H1 (cell line): ENCODE results near the gene AMT. TPM values are rescaled to one million over a fixed set of nuclear protein-coding genes. Genes with fewer than 3 reads are reported as not detected.

Experiments
- CTCF ChIA-PET: fragments of 300-600 bp; sonication (Branson Sonifier 250); formaldehyde crosslinking; loops from one replicate; lab custom pipeline; 2021; ENCODE audit not compliant: partially characterized antibody; lab: Charles Lee
- POLR2A ChIA-PET: fragments of 300-600 bp; sonication (Branson Sonifier 250); formaldehyde crosslinking; loops from one replicate; lab custom pipeline; 2021; ENCODE audit warnings: inconsistent platforms; ENCODE audit not compliant: partially characterized antibody; lab: Charles Lee
- DNase-seq, 2 experiments: peaks; one replicate each; pipeline versions ENCODE4 v3.0.0 to v3.0.0-alpha.2; 2010 to 2022; ENCODE audit warnings: low spot score in 2 of 2, low read depth in 1 of 2, mixed read lengths in 1 of 2
- FAIRE-seq: peaks from 2 replicates; lab custom pipeline; 2011; peaks lifted over from hg19 to GRCh38; lab: Jason Lieb, UNC
- H2AFZ ChIP-seq: 2 replicates; pipeline ENCODE4 v1.8.1; 2012; ENCODE audit warnings: low read length, inconsistent platforms
- H2AK5ac ChIP-seq: 2 replicates; pipeline ENCODE4 v1.6.1; 2013; ENCODE audit warnings: low read depth, low read length
- H2BK120ac ChIP-seq: replicated peaks from 2 replicates; pipeline ENCODE3; 2013; ENCODE audit warnings: low read depth, low read length, inconsistent platforms
- H2BK12ac ChIP-seq: 2 replicates; pipeline ENCODE4 v1.6.1; 2013; ENCODE audit warnings: low read depth, low read length
- H2BK15ac ChIP-seq: 2 replicates; pipeline ENCODE4 v1.6.1; 2013; ENCODE audit warnings: low read length
- H2BK20ac ChIP-seq: 2 replicates; pipeline ENCODE4 v1.6.1; 2013; ENCODE audit warnings: low read length
- H2BK5ac ChIP-seq: 2 replicates; pipeline ENCODE4 v1.6.1; 2013; ENCODE audit warnings: low read depth, low read length
- H3K14ac ChIP-seq: 2 replicates; pipeline ENCODE4 v1.6.1; 2013; ENCODE audit warnings: inconsistent platforms; ENCODE audit not compliant: insufficient read length
- H3K18ac ChIP-seq: 2 replicates; pipeline ENCODE4 v1.6.1; 2013; ENCODE audit warnings: low read length; ENCODE audit errors: extremely low read depth
- H3K23ac ChIP-seq: 2 replicates; pipeline ENCODE4 v1.6.1; 2013; ENCODE audit warnings: inconsistent platforms; ENCODE audit not compliant: insufficient read length
- H3K23me2 ChIP-seq: 2 replicates; pipeline ENCODE4 v1.6.1; 2013; ENCODE audit warnings: low read depth, low read length
- H3K27ac ChIP-seq: 2 replicates; pipeline ENCODE4 v1.6.1; 2011; ENCODE audit warnings: low read depth, low read length, inconsistent platforms
- H3K27me3 ChIP-seq, 4 experiments: replicated peaks in 1 of 4; 1 replicate in 1 of 4; 2 replicates in 3 of 4; pipeline versions ENCODE4 v1.6.1 to v1.8.1; 2011 to 2013; ENCODE audit warnings: low read length in 3 of 4, mild to moderate bottlenecking in 3 of 4, inconsistent platforms in 2 of 4, mixed read lengths in 2 of 4, moderate library complexity in 1 of 4; ENCODE audit not compliant: control insufficient read depth in 3 of 4, insufficient read depth in 3 of 4; ENCODE audit errors: extremely low read depth in 1 of 4
- H3K36me3 ChIP-seq, 4 experiments: 2 replicates each; pipeline versions ENCODE4 v1.6.1 to v1.8.1; 2011 to 2013; ENCODE audit warnings: mild to moderate bottlenecking in 4 of 4, low read length in 3 of 4, moderate library complexity in 2 of 4, control low read depth in 1 of 4, inconsistent platforms in 1 of 4; ENCODE audit not compliant: insufficient read depth in 4 of 4, control insufficient read depth in 2 of 4
- H3K4ac ChIP-seq: replicated peaks from 2 replicates; pipeline ENCODE3; 2013; ENCODE audit warnings: low read length, low read depth, mixed read lengths, inconsistent platforms; ENCODE audit not compliant: insufficient read length
- H3K4me1 ChIP-seq, 4 experiments: replicated peaks in 1 of 4; 1 replicate in 1 of 4; 2 replicates in 3 of 4; pipeline versions ENCODE4 v1.6.1 to v1.8.1; 2011 to 2013; ENCODE audit warnings: low read length in 3 of 4, inconsistent platforms in 2 of 4, mixed read lengths in 1 of 4; ENCODE audit not compliant: insufficient read depth in 4 of 4, control insufficient read depth in 3 of 4
- H3K4me2 ChIP-seq, 2 experiments: 2 replicates each; pipeline versions ENCODE4 v1.6.1 to v1.8.1; 2011 to 2013; ENCODE audit warnings: low read depth in 2 of 2, low read length in 2 of 2, control low read depth in 1 of 2, inconsistent platforms in 1 of 2, mild to moderate bottlenecking in 1 of 2; ENCODE audit not compliant: insufficient read depth in 1 of 2
- H3K4me3 ChIP-seq, 4 experiments: fragments of 200-600, 300-600 bp in 1 of 4; sonication (generic), shearing (Covaris generic), sonication (Bioruptor Twin) in 1 of 4; 2 replicates each; pipeline versions ENCODE4 v1.5.1 to v1.8.1; 2011 to 2016; ENCODE audit warnings: low read length in 4 of 4, low read depth in 3 of 4, control low read depth in 2 of 4, inconsistent platforms in 2 of 4, mild to moderate bottlenecking in 2 of 4, mixed read lengths in 1 of 4, moderate library complexity in 1 of 4; ENCODE audit not compliant: insufficient read depth in 2 of 4; ENCODE audit errors: extremely low read depth in 1 of 4
- H3K56ac ChIP-seq: replicated peaks from 2 replicates; pipeline ENCODE3; 2013; ENCODE audit warnings: low read depth, mild to moderate bottlenecking, mixed read lengths, low read length, inconsistent platforms; ENCODE audit not compliant: insufficient read length
- H3K79me1 ChIP-seq: 2 replicates; pipeline ENCODE4 v1.6.1; 2013; ENCODE audit warnings: low read depth, low read length, control low read depth
- H3K79me2 ChIP-seq, 2 experiments: 2 replicates each; pipeline versions ENCODE4 v1.6.1 to v1.8.1; 2012 to 2013; ENCODE audit warnings: low read length in 2 of 2, mild to moderate bottlenecking in 2 of 2, inconsistent platforms in 1 of 2; ENCODE audit not compliant: insufficient read depth in 2 of 2, control insufficient read depth in 1 of 2
- H3K9ac ChIP-seq, 4 experiments: replicated peaks in 1 of 4; 1 replicate in 1 of 4; 2 replicates in 3 of 4; pipeline versions ENCODE4 v1.6.1 to v1.8.1; 2011 to 2013; ENCODE audit warnings: low read depth in 3 of 4, low read length in 3 of 4, control low read depth in 2 of 4, mild to moderate bottlenecking in 2 of 4, moderate library complexity in 2 of 4, inconsistent platforms in 1 of 4; ENCODE audit errors: extremely low read depth in 1 of 4
- H3K9me3 ChIP-seq, 2 experiments: 2 replicates each; pipeline versions ENCODE4 v1.6.1 to v1.8.1; 2012 to 2013; ENCODE audit warnings: mild to moderate bottlenecking in 2 of 2, moderate library complexity in 2 of 2, control low read depth in 1 of 2, inconsistent platforms in 1 of 2, low read depth in 1 of 2, low read length in 1 of 2, mixed read lengths in 1 of 2; ENCODE audit not compliant: insufficient read depth in 2 of 2
- H4K20me1 ChIP-seq, 2 experiments: replicated peaks in 1 of 2; 2 replicates each; pipeline versions ENCODE3 to v1.8.1; 2011 to 2013; ENCODE audit warnings: inconsistent platforms in 2 of 2, low read length in 2 of 2, mild to moderate bottlenecking in 1 of 2; ENCODE audit not compliant: insufficient read depth in 2 of 2, control insufficient read depth in 1 of 2
- H4K5ac ChIP-seq: 2 replicates; pipeline ENCODE4 v1.6.1; 2013; ENCODE audit warnings: low read length, low read depth, mixed read lengths, inconsistent platforms; ENCODE audit not compliant: insufficient read length
- H4K8ac ChIP-seq: 2 replicates; pipeline ENCODE4 v1.8.0; 2013; ENCODE audit warnings: mild to moderate bottlenecking, moderate library complexity, low read length, inconsistent platforms; ENCODE audit not compliant: insufficient read depth; ENCODE audit errors: extremely low read depth
- H4K91ac ChIP-seq: replicated peaks from 2 replicates; pipeline ENCODE3; 2013; ENCODE audit warnings: low read length, mixed read lengths, inconsistent platforms; ENCODE audit not compliant: insufficient read length
- POLR2AphosphoS5 ChIP-seq: IDR thresholded peaks from 2 replicates; pipeline ENCODE4 v1.6.1; 2011; ENCODE audit warnings: low read depth, low read length
- POU5F1 ChIP-seq: IDR thresholded peaks from 2 replicates; pipeline ENCODE4 v1.6.1; 2011; ENCODE audit warnings: low read depth, mild to moderate bottlenecking, low read length, moderate library complexity
- WGBS, 2 experiments: shearing (Covaris generic) in 1 of 2; methylation state at CpG; one replicate each; pipeline versions ENCODE4 v1.1.6 to v1.1.7; 2013 to 2015; ENCODE audit warnings: low lambda C conversion rate in 2 of 2, mixed read lengths in 2 of 2, inconsistent platforms in 1 of 2, low coverage in 1 of 2, missing lambda C conversion rate in 1 of 2; ENCODE audit not compliant: insufficient replicate concordance in 2 of 2, insufficient coverage in 1 of 2, insufficient read length in 1 of 2; ENCODE audit errors: extremely low coverage in 1 of 2, missing lambda C conversion rate in 1 of 2; 5-methylcytosine and 5-hydroxymethylcytosine counted together
- polyA plus RNA-seq, 7 experiments: library from polyadenylated mRNA; depleted of rRNA in 3 of 7; stranded (reverse) in 5 of 7; unstranded in 2 of 7; fragments of >200 nt in 5 of 7; fragments of 200-250 nt in 2 of 7; gene quantifications; 1 replicate in 5 of 7; 2 replicates in 1 of 7; 4 replicates in 1 of 7; pipeline versions ENCODE4 v1.2.1 to v1.2.3, GENCODE V29; 2011 to 2013; ENCODE audit warnings: missing spikeins in 2 of 7, mixed read lengths in 2 of 7
- total RNA-seq: library from RNA; stranded (reverse); fragmentation: NEBNext Ultra II Directional; extraction: Animal tissue kit (Norgen Biotek cat#: 25700); gene quantifications from 2 replicates; pipeline ENCODE4 v1.2.1, GENCODE V29; 2021

The AMT gene
- total and polyA plus RNA-seq, 2 of the 8 experiments (the other 6 are each of a cell fraction or from before 2014, with no cell fraction given) = 46.5 to 92.4 TPM

- H3K79me2 ChIP-seq = peaks cover 0 to 7% of the 10 kb centered on the region in 2 experiments; a peak in 1 of 4 replicates
- H2BK15ac ChIP-seq = no peak overlapping the region
- no peak overlapping the region for H3K9ac ChIP-seq
- FAIRE-seq = no peak
- no peak overlapping the region for H2AFZ ChIP-seq
- 92% methylated on average over 13 of the region's 13 CpGs; no CpG with 5 or more reads in 1 of the 2 experiments for WGBS, 2 experiments
- H3K18ac ChIP-seq = no peak overlapping the region
- no peak overlapping the region for H3K4me3 ChIP-seq
- H3K56ac ChIP-seq = no peak overlapping the region
- 0 out of 7 replicates have a peak, but pooled peaks cover 0 to 1% (median 0%) of the 10 kb centered on the region in 4 experiments for H3K27me3 ChIP-seq
- peaks cover 0 to 8% (median 4%) of the 10 kb centered on the region in 4 experiments; a peak in 2 of 8 replicates for H3K36me3 ChIP-seq
- no peak overlapping the region for H3K4ac ChIP-seq
- no peak overlapping the region for H2BK20ac ChIP-seq
- H3K23me2 ChIP-seq = peaks cover 13% of the 10 kb centered on the region
- peaks cover 4 to 8% (median 6%) of the 10 kb centered on the region in 4 experiments for H3K4me1 ChIP-seq
- no peak overlapping the region for H4K91ac ChIP-seq
- no peak overlapping the region for H3K23ac ChIP-seq
- no peaks in the 10 kb centered on the region for H3K9me3 ChIP-seq
- no peak overlapping the region for H3K27ac ChIP-seq
- DNase-seq = no peak
- no peak overlapping the region for H3K14ac ChIP-seq
- H4K5ac ChIP-seq = no peak overlapping the region
- POLR2A ChIA-PET = interaction anchor here (0.8 to 3.8 kb wide), 8 partner anchors 8 to 60 kb away, joined by 3 to 26 read pairs (median 6); partner anchors contain the start of genes DAG1 and NICN1
- no peak overlapping the region for H4K8ac ChIP-seq
- H4K20me1 ChIP-seq = peaks cover 0 to 2% of the 10 kb centered on the region in 2 experiments
- H3K4me2 ChIP-seq = 0 out of 4 replicates have a peak overlapping the region, but pooled peaks of 1 of the 2 experiments have one; percentile 9
- no peak overlapping the region for H2BK120ac ChIP-seq
- H2AK5ac ChIP-seq = no peak overlapping the region
- H3K79me1 ChIP-seq = peaks cover 11% of the 10 kb centered on the region
- no peak overlapping the region for H2BK12ac ChIP-seq
- peak overlapping the region; percentile 81; the same call in 1 of the 2 replicates for H2BK5ac ChIP-seq
- TF ChIP-seq POLR2AphosphoS5 (0 out of 2 replicates have a peak, but pooled peaks have one; percentile 9), POU5F1 (no peak)
- CTCF ChIA-PET = interaction anchor here (1.2 to 3.9 kb wide), 11 partner anchors 8 to 254 kb away, joined by 3 to 17 read pairs (median 11); partner anchors contain the start of genes NICN1 and USP4
Measured at GRCh38 chr3:49417516-49418120, 4.7 kb downstream of the AMT start.
